Body of pancreas (tissue), 4 donors: ENCODE data around the gene P4HTM.

Experiments used
- CTCF ChIP-seq, 7 experiments: fragments of 450-650 bp in 4 of 7; fragments of 200-600 bp in 3 of 7; sonication (generic) in 3 of 7; IDR thresholded peaks; one replicate each; pipeline ENCODE4 v1.5.1; 2016 to 2019; ENCODE audit warnings: antibody characterized with exemption in 7 of 7
- POLR2A ChIP-seq, 3 donors: fragments of 450-650 bp; IDR thresholded peaks; one replicate each; pipeline ENCODE4 v1.6.1; 2016; ENCODE audit warnings: antibody characterized with exemption in 3 of 3, mild to moderate bottlenecking in 2 of 3

GRCh38 chr3:48945432-48945831 is 44.6 kb upstream of the P4HTM start:
- no peak for TF ChIP-seq CTCF (IDR thresholded peaks at IDR 0.05)
- TF ChIP-seq POLR2A (IDR thresholded peaks at IDR 0.05) = no peak
